Amniotic epithelial cell (primary cell): ENCODE data around the gene FUT8.

Experiments
- DNase-seq: peaks from one replicate; pipeline ENCODE4 v3.0.0-alpha.2; 2010; ENCODE audit warnings: low read depth

The FUT8 gene

GRCh38 chr14:65495196-65495595 is 82.7 kb downstream of the FUT8 start:
- DNase-seq = peak; percentile 32

- DNase-seq = peak; percentile 43
These were observed 83.9 kb downstream of the FUT8 start for GRCh38 chr14:65496178-65496993.

- no peak for DNase-seq
These were observed 86.6 kb downstream of the FUT8 start for GRCh38 chr14:65499138-65499537.

GRCh38 chr14:65500075-65500474 is 87.5 kb downstream of the FUT8 start:
- no peak for DNase-seq

- DNase-seq = no peak
These were observed 88.8 kb downstream of the FUT8 start for GRCh38 chr14:65501328-65501727.

GRCh38 chr14:65502676-65503124 is 90.2 kb downstream of the FUT8 start:
- DNase-seq = peak; percentile 75

- DNase-seq = no peak
These were observed 91.2 kb downstream of the FUT8 start for GRCh38 chr14:65503771-65504170.

- DNase-seq = no peak
These were observed 94.3 kb downstream of the FUT8 start for GRCh38 chr14:65506801-65507200.

- DNase-seq = no peak
These were observed 97.3 kb downstream of the FUT8 start for GRCh38 chr14:65509842-65510241.

- no peak for DNase-seq
These were observed 101.1 kb downstream of the FUT8 start for GRCh38 chr14:65513671-65514070.

- no peak for DNase-seq
These were observed 105.4 kb downstream of the FUT8 start for GRCh38 chr14:65517635-65518542.

- no peak for DNase-seq
These were observed 115.5 kb downstream of the FUT8 start for GRCh38 chr14:65528069-65528468.

- no peak for DNase-seq
These were observed 118.6 kb downstream of the FUT8 start for GRCh38 chr14:65531148-65531547.

GRCh38 chr14:65533736-65534404 is 121.3 kb downstream of the FUT8 start:
- no peak for DNase-seq

GRCh38 chr14:65536781-65537423 is 124.4 kb downstream of the FUT8 start:
- DNase-seq = no peak

- DNase-seq = no peak
These were observed 136.3 kb downstream of the FUT8 start for GRCh38 chr14:65548878-65549277.

GRCh38 chr14:65549429-65549828 is 136.9 kb downstream of the FUT8 start:
- DNase-seq = no peak

GRCh38 chr14:65550779-65551643 is 138.5 kb downstream of the FUT8 start:
- no peak for DNase-seq

- DNase-seq = no peak
These were observed 140.2 kb downstream of the FUT8 start for GRCh38 chr14:65552724-65553123.

GRCh38 chr14:65554837-65555236 is 142.3 kb downstream of the FUT8 start:
- no peak for DNase-seq

GRCh38 chr14:65555358-65555757 is 142.8 kb downstream of the FUT8 start:
- DNase-seq = no peak
